Measurements from ENCODE around the gene ANAPC7. TPM values are rescaled to one million over a fixed set of nuclear protein-coding genes. Genes with fewer than 3 reads are reported as not detected.
A peak's percentile ranks its signal among the peaks of the same experiment; 100 is the strongest.
"Not testable (repeated sequence)": the region's sequence is repeated elsewhere in the genome, so short reads cannot be mapped to it uniquely, and the experiment has no call there.

The ANAPC7 gene
- total RNA-seq, 1 donor from 2014 or later, result 35.3 TPM

DNA sequence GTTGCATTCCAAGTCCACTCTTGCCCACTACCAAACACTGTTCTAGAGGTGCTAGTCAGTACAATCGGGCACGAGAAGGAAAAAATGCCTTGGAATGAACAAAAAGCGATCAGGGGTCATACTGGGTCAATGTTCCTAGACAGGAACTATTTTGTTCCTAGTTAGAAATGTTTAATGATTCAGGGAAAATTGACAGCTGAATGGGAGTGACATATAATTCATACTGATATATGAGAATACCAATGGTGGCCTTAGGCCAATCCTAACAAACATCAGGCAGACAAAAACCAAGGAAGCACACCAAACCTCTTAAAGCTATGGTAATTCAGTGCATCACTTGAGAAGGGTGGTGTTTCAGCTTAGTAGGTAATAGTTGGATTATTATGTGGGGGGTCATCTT is 51.1 kb downstream of the ANAPC7 start:
- intact Hi-C loops (cut with DNase I), result no loop called here
- DNase-seq (ENCODE audit: low spot score), result no peak

DNA sequence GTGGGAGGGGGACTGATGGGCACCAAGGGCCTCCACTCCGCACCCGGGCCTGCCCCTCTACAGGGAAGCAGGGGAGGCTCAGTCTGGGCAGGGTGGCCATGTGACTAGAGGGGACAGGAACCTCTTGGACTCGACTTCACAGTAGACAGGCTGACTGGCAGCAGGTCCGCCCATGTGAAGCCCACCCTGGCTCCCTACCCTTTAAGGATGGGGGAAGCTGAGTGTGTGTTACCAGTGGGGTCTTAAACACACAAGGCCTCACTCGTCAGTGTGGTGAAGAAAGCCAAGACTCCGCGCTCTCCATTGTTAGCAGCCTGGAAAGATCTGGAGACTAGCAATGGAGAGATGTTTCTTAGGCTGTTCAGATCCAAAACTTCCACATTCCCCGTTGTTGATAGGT is 52.4 kb downstream of the ANAPC7 start:
- intact Hi-C loops (cut with DNase I), result no loop called here

DNA sequence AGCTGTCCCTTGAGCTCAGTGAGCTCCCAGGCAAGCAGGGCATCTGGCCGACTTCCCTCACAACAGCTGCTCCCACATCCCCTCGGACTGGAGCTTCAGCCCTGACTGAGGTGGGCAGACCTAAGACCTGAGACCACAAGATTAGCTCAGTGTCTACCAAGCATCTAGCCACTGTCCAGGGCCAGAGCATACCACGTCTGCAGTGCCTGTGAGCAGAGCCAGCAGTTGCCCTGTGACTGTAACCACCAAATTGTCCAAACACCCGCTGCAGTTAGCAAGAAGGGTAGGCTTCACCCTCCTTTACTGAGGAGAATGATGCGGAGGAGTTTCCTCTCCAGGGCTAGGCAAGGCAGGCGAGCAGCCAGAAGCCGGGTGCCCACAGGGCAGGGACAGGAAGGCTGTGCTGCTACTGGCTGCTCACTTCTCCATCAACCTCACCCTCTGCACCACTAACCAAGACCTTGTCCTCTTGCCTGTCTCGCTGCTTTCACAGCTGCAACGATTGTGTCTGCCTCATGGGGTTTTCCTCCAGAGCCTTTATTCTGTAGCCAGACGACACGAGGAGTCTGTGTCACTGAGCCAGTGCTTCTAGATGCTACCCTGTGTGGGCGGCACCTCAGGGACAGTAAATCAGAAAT is 53.9 kb downstream of the ANAPC7 start:
- peak; percentile 74 for DNase-seq (ENCODE audit: low spot score)
- intact Hi-C loops (cut with DNase I), result no loop called here

More for the DNA sequence above, 52.4 kb downstream of the ANAPC7 start:
- DNase-seq (ENCODE audit: low spot score), result no peak

DNA sequence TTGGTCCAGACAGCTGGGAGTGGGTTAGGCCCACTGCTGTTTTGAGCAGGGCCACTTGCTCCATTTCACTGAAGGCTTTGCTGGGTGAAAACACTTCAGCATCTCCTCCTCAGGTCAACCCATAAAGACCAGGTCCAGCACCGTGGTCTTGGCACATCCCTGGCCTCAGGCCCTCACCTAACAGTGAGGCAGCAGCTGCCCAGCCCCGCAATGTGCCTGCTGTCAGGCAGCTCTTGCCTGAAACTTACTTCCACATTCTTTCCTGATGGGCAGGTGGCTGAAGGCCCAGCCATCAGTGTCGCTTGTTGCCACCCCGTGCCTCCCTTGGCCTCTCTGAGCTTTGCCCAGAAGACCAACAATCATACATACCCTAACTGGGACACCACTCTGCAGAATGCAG is 54.4 kb downstream of the ANAPC7 start:
- intact Hi-C loops (cut with DNase I), result no loop called here
- DNase-seq (ENCODE audit: low spot score), result peak; percentile 69

DNA sequence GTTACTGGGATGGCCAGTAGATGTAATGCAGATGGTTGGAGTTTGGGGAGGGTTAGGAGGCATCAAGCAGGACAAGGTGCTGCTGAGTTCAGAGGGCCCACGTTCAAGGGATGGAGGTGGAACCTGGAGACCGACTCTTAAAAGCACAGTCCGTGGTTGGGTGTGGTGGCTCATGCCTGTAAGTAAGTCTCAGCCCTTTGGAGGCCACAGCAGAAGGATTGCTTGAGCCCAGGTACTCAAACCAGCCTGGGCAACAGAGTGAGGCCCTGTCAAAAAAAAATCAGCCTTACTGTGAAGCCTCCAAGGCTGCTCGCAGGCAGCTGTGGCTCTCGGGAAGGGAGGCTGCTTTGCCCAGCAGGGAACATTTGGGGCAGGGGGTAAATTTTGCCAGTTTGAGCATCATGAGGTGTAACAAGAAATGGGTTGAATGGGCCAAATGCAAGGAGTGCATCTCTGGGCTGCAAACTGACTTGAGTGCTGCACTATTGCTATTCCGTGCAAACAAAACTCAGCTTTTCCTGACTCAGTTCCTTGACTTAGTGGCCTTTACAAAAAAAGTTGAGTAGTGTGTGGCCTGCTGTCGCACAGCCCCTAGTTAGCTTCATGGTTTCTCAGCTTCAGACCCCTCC is 55.0 kb downstream of the ANAPC7 start:
- peak; percentile 46 for DNase-seq (ENCODE audit: low spot score)
- intact Hi-C loops (cut with DNase I), result no loop called here

DNA sequence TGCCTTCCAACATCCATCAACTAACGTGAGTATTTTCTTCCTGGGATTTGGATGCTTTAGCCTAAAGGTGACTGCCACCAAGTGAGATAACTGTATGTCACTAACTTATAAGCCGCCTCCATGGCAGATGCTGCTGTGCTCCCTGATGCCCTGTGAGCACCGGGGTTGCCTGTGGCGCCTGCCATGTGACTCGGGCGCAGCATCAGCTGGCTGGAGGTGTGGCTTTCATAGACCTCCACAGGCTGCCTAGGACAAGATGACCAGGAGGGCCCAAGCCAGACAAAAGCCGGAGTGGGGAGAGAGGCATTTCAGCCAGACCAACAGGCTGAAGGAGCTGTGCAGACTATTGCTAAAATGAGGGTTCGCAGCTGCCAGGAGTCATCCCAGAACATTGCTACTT is 55.7 kb downstream of the ANAPC7 start:
- intact Hi-C loops (cut with DNase I), result no loop called here
- DNase-seq (ENCODE audit: low spot score), result no peak

DNA sequence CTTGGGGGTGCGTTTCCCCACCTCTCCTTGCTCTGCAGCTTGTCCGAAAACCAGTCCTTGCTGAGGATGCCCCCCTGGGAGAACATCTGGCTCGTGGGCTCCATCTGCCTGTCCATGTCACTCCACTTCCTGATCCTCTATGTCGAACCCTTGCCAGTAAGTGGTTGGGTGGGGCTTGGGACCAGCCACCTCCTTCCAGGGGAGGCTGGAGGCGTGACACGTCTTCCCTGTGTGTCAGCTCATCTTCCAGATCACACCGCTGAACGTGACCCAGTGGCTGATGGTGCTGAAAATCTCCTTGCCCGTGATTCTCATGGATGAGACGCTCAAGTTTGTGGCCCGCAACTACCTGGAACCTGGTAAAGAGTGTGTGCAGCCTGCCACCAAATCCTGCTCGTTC is 57.5 kb downstream of the ANAPC7 start:
- DNase-seq (ENCODE audit: low spot score), result no peak
- intact Hi-C loops (cut with DNase I), result no loop called here

DNA sequence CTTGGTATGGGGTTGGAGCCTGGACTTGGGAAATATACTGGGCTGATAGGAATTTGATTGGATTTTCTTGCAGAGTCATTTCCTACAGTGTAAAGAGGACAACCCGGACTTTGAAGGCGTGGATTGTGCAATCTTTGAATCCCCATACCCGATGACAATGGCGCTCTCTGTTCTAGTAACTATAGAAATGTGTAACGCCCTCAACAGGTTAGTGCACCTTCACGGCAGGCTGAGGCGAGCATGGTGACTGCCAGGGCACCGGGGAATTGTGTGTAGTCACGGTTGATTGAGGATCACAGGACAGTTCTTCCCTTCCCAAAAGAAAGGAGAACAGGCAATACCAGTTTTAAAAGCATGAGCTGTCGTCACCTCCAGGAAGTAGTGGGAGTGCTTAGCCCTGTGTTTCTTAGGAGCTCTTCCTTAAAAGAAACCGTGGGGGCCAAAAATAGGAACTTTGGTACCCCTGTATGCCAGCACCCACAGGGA is 58.3 kb downstream of the ANAPC7 start:
- intact Hi-C loops (cut with DNase I), result no loop called here
- DNase-seq (ENCODE audit: low spot score), result no peak

DNA sequence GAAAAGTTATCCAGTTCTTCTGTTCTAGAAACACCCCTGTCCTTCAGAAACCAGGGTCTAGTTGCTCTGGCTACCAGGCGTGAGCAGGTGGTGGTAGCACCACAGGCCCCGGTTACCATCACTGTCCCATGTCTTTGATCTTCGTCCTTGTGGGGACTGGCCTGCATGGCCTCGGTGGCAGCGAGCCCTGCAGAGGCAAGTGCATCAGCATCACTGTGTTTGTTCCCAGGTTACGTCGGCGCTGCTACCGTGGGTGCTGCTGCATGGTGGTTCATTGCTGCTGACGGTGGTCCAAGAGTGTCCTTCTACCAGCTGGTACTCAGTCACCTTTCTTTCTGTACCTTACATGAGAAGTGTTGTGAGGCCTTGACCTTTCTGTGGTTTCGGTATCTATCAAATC is 58.9 kb downstream of the ANAPC7 start:
- no peak for DNase-seq (ENCODE audit: low spot score)
- intact Hi-C loops (cut with DNase I), result no loop called here

DNA sequence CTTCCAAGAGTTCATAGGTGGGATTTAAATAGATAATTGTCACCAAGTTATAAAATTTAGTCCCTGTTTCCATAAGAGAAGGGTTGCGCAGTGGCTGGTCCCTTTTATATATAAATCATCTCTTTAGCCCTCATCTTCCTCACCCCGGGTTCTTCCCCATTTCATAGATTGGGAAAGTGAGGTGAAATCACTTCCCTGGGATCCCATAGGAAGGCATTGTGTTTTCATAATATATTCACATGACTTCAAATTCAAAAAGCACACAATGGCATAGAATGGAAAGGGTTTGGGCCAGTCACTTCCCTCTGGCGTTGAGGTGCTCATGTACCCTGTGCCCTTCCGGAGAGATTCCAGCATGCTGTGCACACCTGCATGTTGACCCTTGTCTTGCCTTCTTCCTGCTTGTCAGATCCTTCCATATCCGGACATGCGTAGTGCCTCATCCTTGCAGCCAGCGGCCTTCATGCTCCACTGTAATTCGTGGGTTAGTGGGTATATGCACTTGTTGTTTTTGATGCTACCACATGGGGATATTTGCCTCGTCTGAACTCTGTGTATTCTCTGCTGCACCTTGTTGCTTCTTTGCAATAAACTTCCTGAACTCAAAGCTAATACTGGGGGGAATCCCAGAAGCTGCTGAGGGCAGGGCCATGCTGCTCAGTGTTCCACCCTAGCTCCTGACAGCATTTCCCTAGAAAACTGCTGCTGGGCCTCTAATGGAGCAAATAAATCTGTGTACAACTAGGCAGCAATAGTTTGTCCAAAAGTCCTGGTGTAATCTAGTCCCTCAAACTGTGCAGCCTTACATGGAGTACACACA is 59.6 kb downstream of the ANAPC7 start:
- no peak for DNase-seq (ENCODE audit: low spot score)
- intact Hi-C loops (cut with DNase I), result no loop called here

DNA sequence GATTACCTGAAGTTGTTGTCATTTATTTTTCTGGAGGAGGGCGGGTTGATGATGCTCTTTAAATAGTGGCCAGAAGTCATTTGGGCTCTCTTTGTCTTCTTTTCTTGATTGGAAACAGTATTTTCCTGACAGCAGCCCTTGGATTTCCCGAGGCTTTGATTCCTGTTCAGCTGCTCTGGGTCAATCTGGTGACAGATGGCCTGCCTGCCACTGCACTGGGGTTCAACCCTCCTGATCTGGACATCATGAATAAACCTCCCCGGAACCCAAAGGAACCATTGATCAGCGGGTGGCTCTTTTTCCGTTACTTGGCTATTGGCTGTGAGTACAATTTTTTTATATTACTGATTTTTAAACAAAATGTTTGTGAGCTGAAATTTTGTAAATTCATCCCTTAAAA is 60.4 kb downstream of the ANAPC7 start:
- intact Hi-C loops (cut with DNase I), result no loop called here
- no peak for DNase-seq (ENCODE audit: low spot score)

DNA sequence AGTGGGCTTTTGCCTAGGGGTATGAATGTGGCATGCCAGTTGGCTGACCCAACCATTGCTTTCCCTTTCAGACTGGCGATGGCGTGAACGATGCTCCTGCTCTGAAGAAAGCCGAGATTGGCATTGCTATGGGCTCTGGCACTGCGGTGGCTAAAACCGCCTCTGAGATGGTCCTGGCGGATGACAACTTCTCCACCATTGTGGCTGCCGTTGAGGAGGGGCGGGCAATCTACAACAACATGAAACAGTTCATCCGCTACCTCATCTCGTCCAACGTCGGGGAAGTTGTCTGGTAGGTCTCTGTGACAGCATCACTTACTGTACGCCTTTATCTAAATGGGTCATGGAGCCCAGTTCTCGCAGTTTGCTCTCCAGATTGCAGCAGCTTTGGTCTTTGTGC is 61.4 kb downstream of the ANAPC7 start:
- no peak for DNase-seq (ENCODE audit: low spot score)
- intact Hi-C loops (cut with DNase I), result no loop called here

DNA sequence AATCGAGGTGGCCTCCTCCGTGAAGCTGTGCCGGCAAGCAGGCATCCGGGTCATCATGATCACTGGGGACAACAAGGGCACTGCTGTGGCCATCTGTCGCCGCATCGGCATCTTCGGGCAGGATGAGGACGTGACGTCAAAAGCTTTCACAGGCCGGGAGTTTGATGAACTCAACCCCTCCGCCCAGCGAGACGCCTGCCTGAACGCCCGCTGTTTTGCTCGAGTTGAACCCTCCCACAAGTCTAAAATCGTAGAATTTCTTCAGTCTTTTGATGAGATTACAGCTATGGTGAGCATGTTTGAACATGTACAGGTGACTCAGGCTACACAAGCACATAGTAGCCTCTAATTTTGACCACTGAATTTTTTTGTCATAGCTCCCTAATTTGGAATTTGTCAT is 62.8 kb downstream of the ANAPC7 start:
- intact Hi-C loops (cut with DNase I), result no loop called here

DNA sequence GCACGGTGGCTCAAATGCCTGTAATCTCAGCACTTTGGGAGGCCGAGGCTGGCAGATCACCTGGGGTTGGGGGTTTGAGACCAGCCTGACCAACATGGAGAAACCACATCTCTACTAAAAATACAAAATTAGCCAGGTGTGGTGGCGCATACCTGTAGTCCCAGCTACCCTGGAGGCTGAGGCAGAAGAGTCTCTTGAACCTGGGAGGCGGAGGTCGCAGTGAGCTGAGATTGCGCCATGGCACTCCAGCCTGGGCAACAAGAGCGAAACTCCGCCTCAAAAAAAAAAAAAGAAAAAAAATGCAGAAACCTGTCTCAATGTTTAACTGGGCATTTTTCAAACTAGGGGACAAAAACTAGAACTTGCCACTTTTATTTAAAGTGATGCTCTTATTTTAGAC is 63.2 kb downstream of the ANAPC7 start:
- intact Hi-C loops (cut with DNase I); DNase-seq (ENCODE audit: low spot score): not testable (repeated sequence)

More for the DNA sequence above, 62.8 kb downstream of the ANAPC7 start:
- no peak for DNase-seq (ENCODE audit: low spot score)

DNA sequence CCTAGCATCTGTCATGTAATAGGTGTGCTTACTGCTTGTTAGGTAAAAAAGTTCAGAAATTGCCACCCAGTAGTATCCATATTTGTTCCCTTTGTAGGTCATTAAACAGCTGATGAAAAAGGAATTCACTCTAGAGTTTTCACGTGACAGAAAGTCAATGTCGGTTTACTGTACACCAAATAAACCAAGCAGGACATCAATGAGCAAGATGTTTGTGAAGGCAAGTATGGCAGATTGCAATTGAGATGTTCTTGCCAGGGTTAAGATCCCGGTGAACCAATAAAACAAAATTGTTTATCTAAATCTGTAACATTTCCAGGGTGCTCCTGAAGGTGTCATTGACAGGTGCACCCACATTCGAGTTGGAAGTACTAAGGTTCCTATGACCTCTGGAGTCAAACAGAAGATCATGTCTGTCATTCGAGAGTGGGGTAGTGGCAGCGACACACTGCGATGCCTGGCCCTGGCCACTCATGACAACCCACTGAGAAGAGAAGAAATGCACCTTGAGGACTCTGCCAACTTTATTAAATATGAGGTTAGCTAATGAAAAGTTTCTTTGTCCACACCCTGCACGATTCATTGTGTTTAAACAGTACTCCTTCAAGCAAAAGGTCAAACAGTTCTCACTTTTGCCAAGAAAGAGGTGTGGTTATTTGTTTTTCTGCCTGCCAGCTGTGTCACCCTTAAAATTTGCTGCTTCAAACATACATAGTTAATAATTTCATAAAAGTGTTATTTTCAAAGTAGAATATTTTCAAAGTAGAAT is 64.1 kb downstream of the ANAPC7 start:
- DNase-seq (ENCODE audit: low spot score), result no peak
- intact Hi-C loops (cut with DNase I), result no loop called here

DNA sequence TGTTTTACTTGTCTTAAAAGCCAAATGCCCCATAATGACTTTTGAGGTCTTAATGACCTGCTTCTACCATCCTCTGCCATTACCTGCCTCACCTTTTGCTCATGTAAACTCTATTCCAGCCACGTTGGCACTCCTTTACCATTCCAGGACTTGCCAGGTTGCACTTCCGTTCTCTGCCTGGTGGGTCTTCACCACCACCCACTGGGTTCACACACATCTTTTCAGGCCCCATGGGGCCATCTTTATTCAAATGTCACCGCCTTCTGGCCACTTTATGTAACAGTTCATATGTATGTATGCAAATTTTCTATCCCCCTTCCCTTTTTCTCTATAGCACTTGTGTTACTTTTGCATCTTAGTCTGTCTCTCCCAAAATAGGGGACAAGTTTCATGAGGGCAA is 64.8 kb downstream of the ANAPC7 start:
- intact Hi-C loops (cut with DNase I), result no loop called here

DNA sequence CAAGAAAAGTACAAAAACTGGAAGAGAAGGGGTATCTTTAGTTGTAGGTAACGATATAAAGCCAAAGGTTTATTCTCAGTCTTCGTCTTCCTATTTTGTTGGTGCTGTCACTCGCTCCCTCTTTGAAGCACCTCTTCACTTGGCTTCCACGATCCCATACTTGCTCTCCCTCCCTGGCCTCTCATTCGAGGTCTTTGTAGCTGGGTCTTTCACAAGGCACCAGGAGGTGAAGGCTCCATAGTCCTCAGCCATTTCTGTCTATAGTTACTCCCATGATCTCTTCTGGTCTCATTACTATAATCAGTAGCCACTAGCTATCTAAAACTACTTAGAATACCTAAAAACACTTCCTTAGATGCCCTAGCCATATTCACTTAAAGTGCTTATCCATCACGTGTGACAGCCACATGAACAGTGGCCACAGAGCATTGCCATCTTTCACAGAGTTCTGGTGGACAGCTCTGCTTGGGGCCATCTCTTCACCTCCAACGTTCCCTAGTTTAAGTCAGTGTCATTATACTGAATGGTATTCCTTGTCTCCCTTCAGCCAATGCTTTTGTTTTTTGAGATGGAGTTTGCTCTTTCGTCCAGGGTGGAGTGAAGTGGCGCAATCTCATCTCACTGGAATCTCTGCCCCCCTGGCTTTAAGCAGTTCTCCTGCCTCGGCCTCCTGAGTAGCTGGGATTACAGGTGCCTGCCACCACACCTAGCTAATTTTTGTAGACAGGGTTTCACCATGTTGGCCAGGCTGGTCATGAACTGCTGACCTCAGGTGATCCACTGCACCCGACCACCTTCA is 65.4 kb downstream of the ANAPC7 start:
- intact Hi-C loops (cut with DNase I), result no loop called here
- no peak for DNase-seq (ENCODE audit: low spot score)

More for the DNA sequence above, 64.8 kb downstream of the ANAPC7 start:
- DNase-seq (ENCODE audit: low spot score), result no peak

DNA sequence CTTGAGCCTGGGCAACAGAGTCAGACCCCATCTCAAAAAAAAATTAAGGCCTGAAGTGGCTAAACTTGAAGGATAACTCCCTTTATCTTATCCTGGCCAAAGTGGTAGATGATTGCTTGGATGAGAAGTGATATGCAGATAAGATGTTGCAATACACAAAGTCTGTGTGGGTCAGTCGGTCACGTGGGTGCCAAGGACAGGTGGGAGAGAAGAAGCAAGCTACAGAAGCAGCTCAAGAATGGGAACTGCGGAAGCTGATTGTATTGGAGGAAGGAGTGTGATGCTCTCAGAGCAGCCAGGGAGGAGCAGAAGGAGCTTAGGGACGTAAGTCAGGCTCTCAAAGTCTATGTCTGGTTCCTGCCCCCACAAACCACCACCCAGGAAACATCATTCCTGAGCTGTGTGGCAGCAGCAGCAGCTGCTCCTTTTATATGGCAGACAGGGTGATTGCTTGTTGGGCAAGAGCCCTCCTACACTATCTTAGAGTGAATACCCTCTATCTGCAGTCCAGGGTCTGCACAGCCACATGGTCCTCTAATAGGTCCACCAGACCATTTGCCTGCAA is 67.9 kb downstream of the ANAPC7 start:
- intact Hi-C loops (cut with DNase I), result no loop called here
- no peak for DNase-seq (ENCODE audit: low spot score)

DNA sequence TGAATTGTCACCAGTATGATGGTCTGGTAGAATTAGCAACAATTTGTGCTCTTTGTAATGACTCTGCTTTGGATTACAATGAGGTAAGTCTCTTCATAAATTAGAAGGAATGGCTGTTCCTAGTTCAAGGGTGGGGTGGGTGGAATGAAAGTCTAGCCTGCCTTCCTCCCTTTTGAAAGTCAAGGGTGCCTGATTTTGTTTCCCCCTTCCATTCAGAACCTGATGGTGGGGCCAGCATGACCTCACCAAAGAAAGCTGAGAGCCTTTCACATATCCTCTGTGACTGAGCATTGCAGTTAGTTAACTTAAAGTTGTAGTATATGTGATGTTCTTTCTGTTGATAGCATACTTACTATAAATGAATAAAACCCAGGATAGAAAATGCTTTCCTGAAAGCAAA is 70.3 kb downstream of the ANAPC7 start:
- intact Hi-C loops (cut with DNase I), result no loop called here
- DNase-seq (ENCODE audit: low spot score), result no peak

Measured in cardiac septum (tissue), 1 donor.